ENCODE data around the gene CCDC116.
"Not testable (repeated sequence)": the region's sequence is repeated elsewhere in the genome, so short reads cannot be mapped to it uniquely, and the experiment has no call there.

CCDC116 gene

GRCh38 chr22:21642584-21643448, 10.3 kb downstream of the CCDC116 start:
- peak; percentile 77 for DNase-seq (ENCODE audit: low read depth)
- H3K4me3 ChIP-seq (ENCODE audit: low read depth, low read length) = peak overlapping the region; percentile 73
- peak; percentile 64 for TF ChIP-seq CTCF (IDR thresholded peaks at IDR 0.05; ENCODE audit: low read depth, low read length)
- no peak for TF ChIP-seq POLR2A (IDR thresholded peaks at IDR 0.05; ENCODE audit: extremely low read depth, insufficient read length)
- no peak for TF ChIP-seq MYC (IDR thresholded peaks at IDR 0.05; ENCODE audit: low read depth, low read length)
- 0 out of 2 replicates have a peak, but pooled peaks have one; percentile 5 for TF ChIP-seq MAX (IDR thresholded peaks at IDR 0.05; ENCODE audit: low read depth, low read length)

DNA sequence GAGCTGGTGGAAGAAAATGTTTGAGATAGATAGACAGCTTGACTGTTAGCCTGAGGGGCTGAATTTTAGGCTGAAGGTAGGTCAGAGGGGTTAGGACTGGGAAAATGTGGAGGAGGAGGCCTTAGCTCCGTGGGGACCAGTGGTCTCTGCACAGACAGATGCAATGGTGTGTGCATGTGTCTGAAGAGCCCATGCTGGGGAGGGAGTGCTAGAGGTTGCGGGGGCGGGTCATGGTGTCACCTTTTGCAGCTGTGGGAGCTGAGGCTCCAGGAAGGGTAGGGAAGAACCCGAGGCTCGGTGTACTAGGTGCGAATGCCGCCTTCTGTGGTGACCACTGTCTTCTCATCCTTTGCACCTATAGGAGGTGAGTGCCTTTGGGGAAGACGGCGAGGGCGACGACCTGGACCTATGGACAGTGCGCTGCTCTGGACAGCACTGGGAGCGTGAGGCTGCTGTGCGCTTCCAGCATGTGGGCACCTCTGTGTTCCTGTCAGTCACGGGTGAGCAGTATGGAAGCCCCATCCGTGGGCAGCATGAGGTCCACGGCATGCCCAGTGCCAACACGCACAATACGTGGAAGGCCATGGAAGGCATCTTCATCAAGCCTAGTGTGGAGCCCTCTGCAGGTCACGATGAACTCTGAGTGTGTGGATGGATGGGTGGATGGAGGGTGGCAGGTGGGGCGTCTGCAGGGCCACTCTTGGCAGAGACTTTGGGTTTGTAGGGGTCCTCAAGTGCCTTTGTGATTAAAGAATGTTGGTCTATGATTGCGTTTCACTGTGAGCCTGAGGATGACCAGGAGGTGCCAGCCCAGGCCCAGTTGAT, 11.2 kb downstream of the CCDC116 start:
- no peak for DNase-seq (ENCODE audit: low read depth)
- peak overlapping the region; percentile 73 for H3K4me3 ChIP-seq (ENCODE audit: low read depth, low read length)
- TF ChIP-seq POLR2A (IDR thresholded peaks at IDR 0.05; ENCODE audit: extremely low read depth, insufficient read length) (no peak), CTCF (IDR thresholded peaks at IDR 0.05; ENCODE audit: low read depth, low read length) (peak; percentile 29)

DNA sequence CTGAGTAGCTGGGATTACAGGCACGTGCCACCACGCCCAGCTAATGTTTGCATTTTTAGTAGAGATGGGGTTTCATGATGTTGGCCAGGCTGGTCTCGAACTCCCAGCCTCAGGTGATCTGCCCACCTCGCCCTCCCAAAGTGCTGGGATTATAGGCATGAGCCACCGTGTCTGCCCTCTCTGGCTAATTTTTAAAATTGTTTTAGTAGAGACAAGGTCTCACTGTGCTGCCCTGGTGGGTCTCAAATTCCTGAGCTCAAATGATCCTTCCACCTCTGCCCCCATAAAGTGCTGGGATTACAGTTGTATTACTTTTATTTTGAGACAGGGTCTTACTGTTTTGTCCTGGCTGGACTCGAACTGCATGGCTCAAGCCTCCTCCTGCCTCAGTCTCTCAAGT, 13.0 kb downstream of the CCDC116 start:
- DNase-seq (ENCODE audit: low read depth); H3K4me3 ChIP-seq (ENCODE audit: low read depth, low read length): not testable (repeated sequence)

- peak; percentile 82 for DNase-seq (ENCODE audit: low read depth)
- no peak overlapping the region for H3K4me3 ChIP-seq (ENCODE audit: low read depth, low read length)
- no peak for TF ChIP-seq MYC (IDR thresholded peaks at IDR 0.05; ENCODE audit: low read depth, low read length)
- TF ChIP-seq CTCF (IDR thresholded peaks at IDR 0.05; ENCODE audit: low read depth, low read length) = peak; percentile 81
- no peak for TF ChIP-seq POLR2A (IDR thresholded peaks at IDR 0.05; ENCODE audit: extremely low read depth, insufficient read length)
Measured at GRCh38 chr22:21646608-21647590, 14.3 kb downstream of the CCDC116 start.

- H3K4me3 ChIP-seq (ENCODE audit: low read depth, low read length) = no peak overlapping the region
- no peak for TF ChIP-seq MYC (IDR thresholded peaks at IDR 0.05; ENCODE audit: low read depth, low read length)
- TF ChIP-seq CTCF (IDR thresholded peaks at IDR 0.05; ENCODE audit: low read depth, low read length) = no peak
- TF ChIP-seq MAX (IDR thresholded peaks at IDR 0.05; ENCODE audit: low read depth, low read length) = no peak
- no peak for TF ChIP-seq POLR2A (IDR thresholded peaks at IDR 0.05; ENCODE audit: extremely low read depth, insufficient read length)
- no peak for DNase-seq (ENCODE audit: low read depth)
Measured at GRCh38 chr22:21650280-21650679, 17.7 kb downstream of the CCDC116 start.

Data from NB4 (cell line).